Stomach (tissue), 9 donors: ENCODE measurements around the gene SMAD6. TPM values are rescaled to one million over a fixed set of nuclear protein-coding genes. Genes with fewer than 3 reads are reported as not detected.

ENCODE experiments used
- DNase-seq, 2 donors: peaks; one replicate each; pipeline versions ENCODE4 v3.0.0 to v3.0.0-alpha.2; 2013 to 2019
- H3K27ac ChIP-seq, 5 donors: fragments of 200-600 bp in 4 of 5; sonication (generic) in 4 of 5; one replicate each; pipeline ENCODE4 v1.5.1; 2013 to 2019; ENCODE audit warnings: mild to moderate bottlenecking in 1 of 5, moderate library complexity in 1 of 5
- H3K27me3 ChIP-seq, 3 donors: fragments of 200-600 bp; sonication (generic); one replicate each; pipeline ENCODE4 v1.5.1; 2017 to 2019; ENCODE audit warnings: mixed run types in 1 of 3
- H3K36me3 ChIP-seq, 4 donors: fragments of 200-600 bp; sonication (generic); 1 replicate in 3 of 4; 2 replicates in 1 of 4; pipeline ENCODE4 v1.5.1; 2016 to 2019
- H3K4me1 ChIP-seq, 4 donors: fragments of 200-600 bp; sonication (generic); one replicate each; pipeline ENCODE4 v1.5.1; 2016 to 2019
- H3K4me3 ChIP-seq, 4 donors: fragments of 200-600 bp; sonication (generic) in 3 of 4; one replicate each; pipeline ENCODE4 v1.5.1; 2016 to 2019; ENCODE audit warnings: mild to moderate bottlenecking in 1 of 4
- H3K9me3 ChIP-seq, 4 donors: fragments of 200-600 bp; sonication (generic); one replicate each; pipeline ENCODE4 v1.5.1; 2016 to 2019
- EP300 ChIP-seq: sonication (generic); formaldehyde crosslinking; IDR thresholded peaks from one replicate; pipeline ENCODE4 v1.6.1; 2017; ENCODE audit warnings: antibody characterized with exemption
- POLR2A ChIP-seq, 4 donors: fragments of 450-650 bp; IDR thresholded peaks; one replicate each; pipeline ENCODE4 v1.6.1; 2016; ENCODE audit warnings: antibody characterized with exemption in 4 of 4, control low read depth in 2 of 4, mild to moderate bottlenecking in 1 of 4, moderate library complexity in 1 of 4
- POLR2AphosphoS5 ChIP-seq, 3 donors: sonication (generic); formaldehyde crosslinking; IDR thresholded peaks; one replicate each; pipeline ENCODE4 v1.6.1; 2016; ENCODE audit warnings: antibody characterized with exemption in 3 of 3
- WGBS, 5 donors: extraction: QIAGEN DNeasy Blood & Tissue Kit in 3 of 5; methylation state at CpG; one replicate each; pipeline versions ENCODE4 v1.1.5 to v1.1.7; 2013 to 2018; 5-methylcytosine and 5-hydroxymethylcytosine counted together
- intact Hi-C: fragments of 100-400 bp; cut with DNase I; formaldehyde crosslinking; loops from one replicate; pipeline ENCODE4 v1.15.1; 2023; ENCODE audit warnings: low total_unique reads
- polyA plus RNA-seq, 3 donors: library from polyadenylated mRNA; stranded (reverse); fragments of 200-250 nt; gene quantifications; one replicate each; pipeline ENCODE4 v1.2.3, GENCODE V29; 2013
- total RNA-seq, 5 donors: library from RNA; depleted of rRNA; stranded (reverse); fragments of >200 nt; gene quantifications; one replicate each; pipeline versions ENCODE4 v1.1.0 to v1.2.3, GENCODE V29; 2014 to 2016
- TF ChIP-seq, protein P1 (sequence below), 7 experiments: fragments of 450-650 bp in 4 of 7; fragments of 200-600 bp in 3 of 7; sonication (generic) in 3 of 7; IDR thresholded peaks; one replicate each; pipeline ENCODE4 v1.5.1; 2016 to 2019; ENCODE audit warnings: antibody characterized with exemption in 7 of 7, control low read depth in 2 of 7, mild to moderate bottlenecking in 1 of 7
- donor health status: healthy with polysubstance abuse.
- donor health status: Bipolar disorder and iron deficiency.
- donor health status: healthy.

SMAD6 gene
- total and polyA plus RNA-seq, 8 donors, result 4.0 to 112 (median 28.3) TPM

DNA sequence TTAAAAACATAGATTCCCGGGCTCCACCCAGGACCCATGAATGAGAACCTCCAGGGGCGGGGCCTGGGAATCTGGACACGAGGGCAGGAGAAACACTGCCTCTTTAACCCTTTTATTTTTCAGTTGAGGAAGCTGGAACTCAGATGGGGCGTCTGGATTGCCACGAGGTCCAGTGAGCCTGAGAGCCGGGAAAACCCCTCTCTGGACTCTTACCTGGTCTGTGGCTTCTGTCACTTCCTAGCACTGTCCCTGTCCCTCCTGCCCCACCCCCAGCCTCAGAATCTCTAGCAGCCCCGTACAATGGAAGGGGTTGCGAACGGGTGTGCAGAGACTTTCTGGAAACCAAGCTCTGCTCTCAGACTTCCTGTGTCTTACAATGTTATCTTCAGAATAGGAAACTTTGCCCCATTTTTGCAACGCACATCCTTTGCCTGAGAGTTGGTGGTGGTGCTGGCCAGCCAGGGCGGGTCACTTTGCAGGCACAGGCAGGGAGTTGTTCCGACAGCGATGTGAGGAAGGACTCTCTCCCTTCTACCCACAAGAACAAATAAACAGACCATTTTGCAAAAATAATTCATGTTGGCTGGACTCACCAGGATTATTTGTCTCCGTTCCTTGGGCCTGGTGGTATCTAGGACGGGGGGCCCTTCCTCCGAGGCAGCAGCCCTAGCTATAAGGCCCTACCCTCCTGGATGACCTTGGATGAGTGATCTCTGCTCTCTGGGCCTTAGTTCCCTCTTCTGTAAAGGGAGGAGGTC, 59.1 kb downstream of the SMAD6 start:
- DNase-seq, result peak in 1 of 2 donors; percentile 69
- Histone ChIP-seq H3K36me3 (no peaks in the 10 kb centered on the region), H3K4me1 (peaks cover 67 to 100% (median 88%) of the 10 kb centered on the region in 4 donors), H3K27ac (peak overlapping the region; percentile 39 to 88 (median 84)), H3K4me3 (no peak overlapping the region), H3K9me3 (no peaks in the 10 kb centered on the region), H3K27me3 (no peaks in the 10 kb centered on the region)
- intact Hi-C loops, result no loop called here
- TF ChIP-seq EP300, result no peak
- TF ChIP-seq POLR2A (IDR thresholded peaks at IDR 0.05), result no peak
- TF ChIP-seq, protein P1, sequence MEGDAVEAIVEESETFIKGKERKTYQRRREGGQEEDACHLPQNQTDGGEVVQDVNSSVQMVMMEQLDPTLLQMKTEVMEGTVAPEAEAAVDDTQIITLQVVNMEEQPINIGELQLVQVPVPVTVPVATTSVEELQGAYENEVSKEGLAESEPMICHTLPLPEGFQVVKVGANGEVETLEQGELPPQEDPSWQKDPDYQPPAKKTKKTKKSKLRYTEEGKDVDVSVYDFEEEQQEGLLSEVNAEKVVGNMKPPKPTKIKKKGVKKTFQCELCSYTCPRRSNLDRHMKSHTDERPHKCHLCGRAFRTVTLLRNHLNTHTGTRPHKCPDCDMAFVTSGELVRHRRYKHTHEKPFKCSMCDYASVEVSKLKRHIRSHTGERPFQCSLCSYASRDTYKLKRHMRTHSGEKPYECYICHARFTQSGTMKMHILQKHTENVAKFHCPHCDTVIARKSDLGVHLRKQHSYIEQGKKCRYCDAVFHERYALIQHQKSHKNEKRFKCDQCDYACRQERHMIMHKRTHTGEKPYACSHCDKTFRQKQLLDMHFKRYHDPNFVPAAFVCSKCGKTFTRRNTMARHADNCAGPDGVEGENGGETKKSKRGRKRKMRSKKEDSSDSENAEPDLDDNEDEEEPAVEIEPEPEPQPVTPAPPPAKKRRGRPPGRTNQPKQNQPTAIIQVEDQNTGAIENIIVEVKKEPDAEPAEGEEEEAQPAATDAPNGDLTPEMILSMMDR (IDR thresholded peaks at IDR 0.05), result no peak
- TF ChIP-seq POLR2AphosphoS5 (IDR thresholded peaks at IDR 0.05), result peak in 1 of 3 donors; percentile 18
- WGBS, 5 donors, result 18 to 30% (median 28%) methylated on average over 16 of the region's 16 CpGs

DNA sequence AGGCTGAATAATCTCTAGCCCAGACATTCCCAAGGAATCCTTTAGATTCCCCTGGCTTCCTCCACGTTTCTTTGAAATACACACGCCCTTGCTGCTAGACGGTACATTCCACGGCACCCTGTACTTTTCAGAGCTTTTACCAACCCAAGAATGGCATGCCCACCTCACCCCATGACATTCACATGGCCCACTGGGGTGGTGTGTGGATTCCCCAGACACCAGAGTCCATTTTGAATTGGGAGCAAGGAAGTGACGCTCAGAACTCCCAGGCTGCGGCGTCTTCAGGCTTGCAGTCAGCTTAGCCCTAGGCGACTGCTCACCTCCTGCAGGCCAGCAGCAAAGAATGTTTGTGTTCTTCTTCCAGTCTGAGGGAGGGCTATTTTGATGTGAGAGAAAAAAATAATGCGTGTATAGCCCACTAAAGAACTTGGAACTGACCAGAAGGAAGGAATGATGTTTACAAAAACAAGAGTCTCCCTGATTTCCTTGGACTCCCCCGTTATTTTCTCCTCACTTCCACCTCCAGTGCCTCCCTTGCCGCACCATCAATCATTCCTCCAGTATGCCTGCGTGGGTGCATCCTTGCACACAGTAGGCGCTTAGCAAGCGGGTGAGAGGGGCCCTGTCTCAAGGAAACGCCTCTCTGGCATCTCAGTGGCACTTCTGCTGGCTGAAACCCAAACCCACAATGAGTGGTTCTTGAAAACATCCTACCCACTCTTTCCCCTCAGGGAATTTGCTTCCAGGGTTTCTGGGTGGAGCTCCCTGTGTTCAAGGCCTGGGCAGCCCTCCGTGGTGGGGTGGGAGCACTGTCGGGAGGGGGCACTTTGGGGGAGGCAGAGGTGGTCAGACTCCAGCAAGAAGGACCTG, 59.9 kb downstream of the SMAD6 start:
- WGBS, 5 donors, result 52 to 60% (median 53%) methylated on average over 17 of the region's 17 CpGs
- no peaks in the 10 kb centered on the region for H3K27me3 ChIP-seq
- no peak for TF ChIP-seq POLR2AphosphoS5 (IDR thresholded peaks at IDR 0.05)
- no peaks in the 10 kb centered on the region for H3K36me3 ChIP-seq
- peak overlapping the region; percentile 39 to 88 (median 84) for H3K27ac ChIP-seq
- H3K9me3 ChIP-seq, result no peaks in the 10 kb centered on the region
- H3K4me3 ChIP-seq, result no peak overlapping the region
- H3K4me1 ChIP-seq, result peaks cover 75 to 100% (median 89%) of the 10 kb centered on the region in 4 donors
- intact Hi-C loops, result no loop called here
- no peak for DNase-seq

DNA sequence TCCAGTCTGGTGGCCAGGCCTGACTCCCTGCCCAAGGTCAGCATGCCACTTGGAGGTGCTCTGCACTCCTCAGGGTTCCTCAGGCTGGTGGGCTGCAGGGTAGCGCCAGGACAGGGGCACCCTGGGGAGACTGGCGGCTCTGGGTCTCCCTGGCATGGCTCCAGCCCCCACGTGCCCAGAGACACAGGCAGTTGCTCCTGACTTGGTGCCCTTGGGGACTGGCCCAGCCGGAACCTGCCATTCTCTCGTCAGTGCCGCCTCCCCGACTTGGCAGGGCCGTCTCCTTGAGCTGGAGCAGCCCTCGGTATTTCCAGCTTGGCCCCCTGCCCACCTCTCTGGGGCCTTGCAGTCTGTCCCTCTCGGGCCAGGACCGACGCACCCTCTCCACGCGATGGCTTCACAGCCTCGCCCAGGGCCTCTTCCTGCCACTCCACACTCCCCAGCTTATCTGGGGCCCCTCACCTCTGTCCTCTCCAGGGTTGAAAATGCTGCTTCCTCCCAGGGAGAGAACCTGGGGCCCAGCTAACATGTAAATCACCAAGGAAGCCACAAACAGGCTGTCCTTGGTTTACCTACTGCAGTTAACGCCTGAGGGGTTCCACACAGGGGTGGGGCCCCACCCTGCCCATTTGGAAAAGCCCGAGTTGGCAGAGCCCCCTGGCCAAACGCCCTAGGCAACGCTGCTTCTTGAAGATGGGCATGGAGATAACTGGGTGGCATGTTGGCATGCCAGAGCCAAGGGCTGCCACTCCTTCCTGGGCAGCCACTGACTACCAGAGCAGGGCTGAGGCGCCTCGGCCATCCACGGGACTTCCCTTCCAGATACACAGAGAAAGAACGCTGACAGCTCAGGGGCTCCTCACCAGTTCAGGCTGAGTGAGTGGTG, 61.4 kb downstream of the SMAD6 start:
- Histone ChIP-seq H3K4me1 (peaks cover 74 to 100% (median 86%) of the 10 kb centered on the region in 4 donors), H3K4me3 (no peak overlapping the region), H3K27me3 (no peaks in the 10 kb centered on the region), H3K27ac (peak overlapping the region; percentile 74 to 88 (median 85)), H3K9me3 (no peaks in the 10 kb centered on the region), H3K36me3 (no peaks in the 10 kb centered on the region)
- DNase-seq, result peak; percentile 87 to 98
- WGBS, 5 donors, result 8 to 21% (median 12%) methylated on average over 17 to 23 of the region's 23 CpGs
- peak in 2 of 3 donors; percentile 49 to 81 for TF ChIP-seq POLR2AphosphoS5 (IDR thresholded peaks at IDR 0.05)
- TF ChIP-seq, protein P1 (IDR thresholded peaks at IDR 0.05), result no peak
- intact Hi-C loops, result no loop called here

DNA sequence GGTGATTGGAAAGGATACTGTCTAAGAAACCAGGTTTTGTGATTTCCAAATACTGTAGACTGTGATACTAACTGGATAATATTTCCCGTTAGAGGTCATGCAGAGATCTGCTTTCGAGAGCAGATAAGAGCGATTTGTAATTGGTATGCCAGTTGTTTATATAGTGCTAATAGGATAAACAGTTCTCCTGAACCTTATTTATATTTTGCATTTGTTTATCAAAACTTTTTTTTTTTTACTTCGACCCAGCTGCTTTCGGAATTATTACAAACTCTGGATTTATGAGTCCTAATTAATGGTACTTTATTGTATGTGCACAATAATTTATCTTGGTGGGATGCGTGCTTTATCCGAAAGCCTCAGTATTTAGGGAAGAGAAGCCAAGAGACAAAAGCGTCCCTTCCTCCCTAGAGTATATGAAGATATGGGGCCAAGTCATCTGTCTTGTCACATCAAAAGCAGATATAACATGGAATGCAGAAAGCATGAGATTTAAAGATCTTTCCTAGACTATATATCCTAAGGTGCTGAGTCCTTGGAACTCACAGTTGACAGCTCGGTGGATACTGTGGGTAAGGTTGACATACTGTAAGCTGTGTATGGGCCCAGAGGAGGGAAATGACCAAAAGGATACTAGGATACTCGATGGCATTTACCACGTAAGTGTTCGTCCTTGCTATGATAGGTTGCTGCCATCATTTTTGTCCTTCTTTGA, 62.2 kb downstream of the SMAD6 start:
- no peaks in the 10 kb centered on the region for H3K27me3 ChIP-seq
- no peak overlapping the region for H3K4me3 ChIP-seq
- no peak for TF ChIP-seq EP300
- TF ChIP-seq POLR2AphosphoS5 (IDR thresholded peaks at IDR 0.05), result peak in 1 of 3 donors; percentile 3
- H3K9me3 ChIP-seq, result no peaks in the 10 kb centered on the region
- WGBS, 5 donors, result 42 to 52% (median 45%) methylated on average over 12 of the region's 12 CpGs
- DNase-seq, result no peak
- no peaks in the 10 kb centered on the region for H3K36me3 ChIP-seq
- intact Hi-C loops, result no loop called here
- H3K27ac ChIP-seq, result peak overlapping the region; percentile 74 to 88 (median 85)
- H3K4me1 ChIP-seq, result peaks cover 81 to 100% (median 87%) of the 10 kb centered on the region in 4 donors
